IMR-90 (cell line): ENCODE results near the gene INPP5J. TPM values are rescaled to one million over a fixed set of nuclear protein-coding genes. Genes with fewer than 3 reads are reported as not detected.

ENCODE experiments used
- ATAC-seq: fragments of 200-7000 bp; cut with Tn5 transposase; 2 replicates; pipeline ENCODE4 v1.9.1; 2020; ENCODE audit warnings: low read depth, mild to moderate bottlenecking, moderate library complexity
- BruUV-seq: library from RNA; stranded (reverse); fragments of 400-500 nt; replicated peaks from 2 replicates; lab custom pipeline; 2021; lab: Mats Ljungman, UMichigan
- CTCF ChIA-PET: fragments of 300-600 bp; formaldehyde crosslinking; extraction: SDS; loops from one replicate; lab custom pipeline; 2021; ENCODE audit warnings: antibody characterized with exemption; lab: Yijun Ruan, JAX
- POLR2A ChIA-PET: fragments of 300-600 bp; sonication (Branson Sonifier 250); formaldehyde crosslinking; loops from one replicate; lab custom pipeline; 2022; ENCODE audit warnings: antibody characterized with exemption; ENCODE audit not compliant: unreplicated experiment; lab: Charles Lee
- DNase-seq: peaks from one replicate; pipeline ENCODE4 v3.0.0; 2013
- H2AFZ ChIP-seq: replicated peaks from 2 replicates; pipeline ENCODE3; 2013; ENCODE audit warnings: low read length, mild to moderate bottlenecking; ENCODE audit not compliant: poor library complexity
- H2AK5ac ChIP-seq: 2 replicates; pipeline ENCODE4 v1.6.1; 2013; ENCODE audit warnings: low read depth, low read length, inconsistent platforms
- H2AK9ac ChIP-seq: replicated peaks from 2 replicates; pipeline ENCODE3; 2013; ENCODE audit warnings: mild to moderate bottlenecking, low read depth, low read length, moderate library complexity; ENCODE audit not compliant: poor library complexity
- H2BK120ac ChIP-seq: 2 replicates; pipeline ENCODE4 v1.6.1; 2013; ENCODE audit warnings: low read depth, low read length, inconsistent platforms
- H2BK15ac ChIP-seq: 3 replicates; pipeline ENCODE4 v1.6.1; 2013; ENCODE audit warnings: low read depth, low read length, inconsistent platforms
- H2BK20ac ChIP-seq: 2 replicates; pipeline ENCODE4 v1.6.1; 2013; ENCODE audit warnings: low read depth, mild to moderate bottlenecking, inconsistent platforms, low read length, moderate library complexity
- H2BK5ac ChIP-seq: 2 replicates; pipeline ENCODE4 v1.6.1; 2013; ENCODE audit warnings: mild to moderate bottlenecking, low read depth, low read length, inconsistent platforms; ENCODE audit not compliant: poor library complexity, severe bottlenecking
- H3K14ac ChIP-seq: replicated peaks from 2 replicates; pipeline ENCODE4 v1.6.1; 2013; ENCODE audit warnings: low read depth, low read length, inconsistent platforms
- H3K18ac ChIP-seq: 2 replicates; pipeline ENCODE4 v1.6.1; 2013; ENCODE audit warnings: low read depth, low read length, control low read depth
- H3K23ac ChIP-seq: 2 replicates; pipeline ENCODE4 v1.6.1; 2013; ENCODE audit warnings: low read depth, low read length, inconsistent platforms
- H3K27ac ChIP-seq: 2 replicates; pipeline ENCODE4 v1.5.1; 2013; ENCODE audit warnings: mild to moderate bottlenecking, control low read depth, low read length; ENCODE audit not compliant: insufficient read depth
- H3K27me3 ChIP-seq: 2 replicates; pipeline ENCODE4 v1.6.1; 2013; ENCODE audit warnings: low read length; ENCODE audit not compliant: control insufficient read depth, insufficient read depth
- H3K36me3 ChIP-seq: 2 replicates; pipeline ENCODE4 v1.6.1; 2013; ENCODE audit warnings: low read length, mixed read lengths; ENCODE audit not compliant: control insufficient read depth, insufficient read depth
- H3K4ac ChIP-seq: 2 replicates; pipeline ENCODE4 v1.6.1; 2013; ENCODE audit warnings: low read depth, low read length, inconsistent platforms
- H3K4me1 ChIP-seq: 2 replicates; pipeline ENCODE4 v1.6.1; 2013; ENCODE audit warnings: low read length, mixed read lengths; ENCODE audit not compliant: control insufficient read depth, insufficient read depth
- H3K4me2 ChIP-seq: 2 replicates; pipeline ENCODE4 v1.6.1; 2013; ENCODE audit warnings: low read depth, mild to moderate bottlenecking, control low read depth, low read length, moderate library complexity
- H3K4me3 ChIP-seq: 2 replicates; pipeline ENCODE4 v1.5.1; 2013; ENCODE audit warnings: low read depth, mild to moderate bottlenecking, control low read depth, low read length, moderate library complexity; ENCODE audit not compliant: insufficient read depth
- H3K56ac ChIP-seq: 2 replicates; pipeline ENCODE4 v1.6.1; 2013; ENCODE audit warnings: low read length, inconsistent platforms; ENCODE audit not compliant: insufficient read depth; ENCODE audit errors: extremely low read depth
- H3K79me1 ChIP-seq, 2 experiments: 2 replicates each; pipeline ENCODE4 v1.6.1; 2013; ENCODE audit warnings: low read length in 2 of 2, inconsistent platforms in 1 of 2, low read depth in 1 of 2
- H3K9ac ChIP-seq: 2 replicates; pipeline ENCODE4 v1.6.1; 2013; ENCODE audit warnings: low read depth, low read length, control low read depth
- H3K9me1 ChIP-seq: 2 replicates; pipeline ENCODE4 v1.6.1; 2013; ENCODE audit warnings: low read length, inconsistent platforms; ENCODE audit not compliant: insufficient read depth
- H3K9me3 ChIP-seq: 2 replicates; pipeline ENCODE4 v1.6.1; 2013; ENCODE audit warnings: low read length; ENCODE audit not compliant: control insufficient read depth, insufficient read depth
- H4K20me1 ChIP-seq: 2 replicates; pipeline ENCODE4 v1.6.1; 2013; ENCODE audit warnings: low read length, inconsistent platforms; ENCODE audit not compliant: insufficient read depth
- H4K5ac ChIP-seq: 2 replicates; pipeline ENCODE4 v1.6.1; 2013; ENCODE audit warnings: mild to moderate bottlenecking, low read depth, low read length, control low read depth
- H4K8ac ChIP-seq, 2 experiments: 2 replicates each; pipeline ENCODE4 v1.6.1; 2013; ENCODE audit warnings: low read depth in 2 of 2, low read length in 2 of 2, control low read depth in 1 of 2, inconsistent platforms in 1 of 2
- H4K91ac ChIP-seq: 2 replicates; pipeline ENCODE4 v1.6.1; 2013; ENCODE audit warnings: low read depth, low read length, inconsistent platforms; ENCODE audit not compliant: insufficient read depth
- BHLHE40 ChIP-seq: fragments of 150-350 bp; IDR thresholded peaks from 2 replicates; pipeline ENCODE4 v1.6.1; 2016; ENCODE audit warnings: mild to moderate bottlenecking, low read depth, low read length
- NFE2L2 ChIP-seq: fragments of 150-350 bp; IDR thresholded peaks from 2 replicates; pipeline ENCODE4 v1.6.1; 2016; ENCODE audit warnings: low read depth, mild to moderate bottlenecking, low read length
- WGBS, 2 experiments: methylation state at CpG; one replicate each; pipeline versions ENCODE4 v1.1.5 to v1.1.7; 2013; ENCODE audit warnings: missing lambda C conversion rate in 2 of 2; ENCODE audit not compliant: insufficient read length in 1 of 2; ENCODE audit errors: extremely low coverage in 2 of 2; 5-methylcytosine and 5-hydroxymethylcytosine counted together
- dilution Hi-C: fragments of 300-500 bp; cut with HindIII; formaldehyde crosslinking; loops from one replicate; pipeline ENCODE4 v1.14.3; 2018; ENCODE audit warnings: low sequenced_read_pairs; ENCODE audit not compliant: unreplicated experiment
- in situ Hi-C: fragments of 300-500 bp; cut with MboI; formaldehyde crosslinking; loops from 3 replicates; pipeline ENCODE4 v1.14.3; 2019; ENCODE audit warnings: low sequenced_read_pairs, inconsistent platforms, mixed read lengths
- intact Hi-C: fragments of 100-400 bp; cut with micrococcal nuclease; formaldehyde crosslinking; loops from 2 replicates; pipeline ENCODE4 v1.10.0; 2022
- polyA plus RNA-seq, 3 experiments: library from polyadenylated mRNA; depleted of rRNA; stranded (reverse); fragments of >200 nt; gene quantifications; 2 replicates each; pipeline ENCODE4 v1.2.3, GENCODE V29; 2012; ENCODE audit warnings: low replicate concordance in 1 of 3
- total RNA-seq: library from RNA; depleted of rRNA; stranded (reverse); fragments of >200 nt; gene quantifications from 2 replicates; pipeline ENCODE4 v1.2.3, GENCODE V29; 2012

The INPP5J gene
- total and polyA plus RNA-seq, 2 of the 4 experiments (the other 2 are of a cell fraction) = 0.36 to 2.2 TPM

GRCh38 chr22:31143038-31143437, 20.3 kb downstream of the INPP5J start:
- Histone ChIP-seq H3K27me3 (peaks cover 27% of the 10 kb centered on the region), H3K4ac (no peak overlapping the region), H4K20me1 (no peaks in the 10 kb centered on the region), H2AK5ac (no peak overlapping the region), H3K56ac (no peak overlapping the region), H2AK9ac (no peak overlapping the region), H3K4me2 (no peak overlapping the region), H3K4me1 (no peaks in the 10 kb centered on the region), H3K14ac (no peak overlapping the region), H4K5ac (no peak overlapping the region), H3K27ac (no peak overlapping the region), H2AFZ (no peak overlapping the region), H4K8ac (no peak overlapping the region), H2BK20ac (no peak overlapping the region), H2BK15ac (no peak overlapping the region), H3K4me3 (no peak overlapping the region), H3K9me1 (0 out of 2 replicates have a peak, but pooled peaks cover 5% of the 10 kb centered on the region), H3K18ac (no peak overlapping the region), H2BK120ac (no peak overlapping the region), H4K91ac (no peak overlapping the region), H2BK5ac (no peak overlapping the region), H3K9ac (no peak overlapping the region), H3K79me1 (no peaks in the 10 kb centered on the region), H3K9me3 (peaks cover 4% of the 10 kb centered on the region; the same call in 1 of the 2 replicates), H3K36me3 (no peaks in the 10 kb centered on the region), H3K23ac (no peak overlapping the region)
- dilution Hi-C loops (no loop called here), in situ Hi-C loops (no loop called here), intact Hi-C loops (no loop called here)
- TF ChIP-seq NFE2L2 (no peak), BHLHE40 (no peak)
- 90% methylated on average over 2 of the region's 3 CpGs; no CpG with 5 or more reads in 1 of the 2 experiments for WGBS, 2 experiments
- ChIA-PET CTCF (interaction anchor here (0.6 kb wide), 1 partner anchor 223 kb away, joined by 9 read pairs; no protein-coding TSS in a partner anchor), POLR2A (interaction anchor here (0.6 kb wide), 1 partner anchor 192 kb away, joined by 3 read pairs; no protein-coding TSS in a partner anchor)
- no TSS peak for BruUV-seq
- ATAC-seq = no peak
- DNase-seq = no peak
